ENCODE data around the gene DENND1A. TPM values are rescaled to one million over a fixed set of nuclear protein-coding genes. Genes with fewer than 3 reads are reported as not detected.

Gene DENND1A
- total RNA-seq, 2 experiments from 2014 or later, result 21.9 to 23.3 TPM

- H3K4me1 Mint-ChIP-seq (ENCODE audit: low read depth), result no peaks in the 10 kb centered on the region
- POLR2A ChIA-PET, result no interaction called here
- no peak overlapping the region for H3K27ac Mint-ChIP-seq
- no peak for DNase-seq
- CTCF ChIA-PET, result no interaction called here
- H3K36me3 Mint-ChIP-seq (ENCODE audit: low read depth), result no peaks in the 10 kb centered on the region
- intact Hi-C loops (cut with micrococcal nuclease), result no loop called here
- H3K9me3 Mint-ChIP-seq, result no peaks in the 10 kb centered on the region
- no peak for ATAC-seq
- no peak overlapping the region for H3K4me3 Mint-ChIP-seq
- TF ChIP-seq CTCF (IDR thresholded peaks at IDR 0.05), result no peak
- peaks cover 16% of the 10 kb centered on the region for H3K27me3 Mint-ChIP-seq
These were observed 550.8 kb downstream of the DENND1A start for GRCh38 chr9:123378956-123379660.

- Mint-ChIP-seq H3K4me1 (ENCODE audit: low read depth) (no peaks in the 10 kb centered on the region), H3K4me3 (no peak overlapping the region), H3K9me3 (no peaks in the 10 kb centered on the region), H3K27ac (no peak overlapping the region), H3K36me3 (ENCODE audit: low read depth) (no peaks in the 10 kb centered on the region), H3K27me3 (peaks cover 20% of the 10 kb centered on the region)
- ChIA-PET POLR2A (no interaction called here), CTCF (interaction anchor here (2.9 kb wide), 1 partner anchor 23 kb away, joined by 12 read pairs; no protein-coding TSS in a partner anchor)
- no peak for ATAC-seq
- DNase-seq, result no peak
- intact Hi-C loops (cut with micrococcal nuclease), result no loop called here
- no peak for TF ChIP-seq CTCF (IDR thresholded peaks at IDR 0.05)
These were observed 551.9 kb downstream of the DENND1A start for GRCh38 chr9:123378025-123378424.

GRCh38 chr9:123377211-123377971 lies 552.5 kb downstream of the DENND1A start:
- Mint-ChIP-seq H3K9me3 (no peaks in the 10 kb centered on the region), H3K27me3 (peaks cover 25% of the 10 kb centered on the region), H3K27ac (no peak overlapping the region), H3K36me3 (ENCODE audit: low read depth) (no peaks in the 10 kb centered on the region), H3K4me1 (ENCODE audit: low read depth) (no peaks in the 10 kb centered on the region), H3K4me3 (no peak overlapping the region)
- ATAC-seq (no peak), DNase-seq (no peak)
- POLR2A ChIA-PET, result no interaction called here
- CTCF ChIA-PET, result interaction anchor here (2.9 kb wide), 1 partner anchor 22 kb away, joined by 12 read pairs; no protein-coding TSS in a partner anchor
- TF ChIP-seq CTCF (IDR thresholded peaks at IDR 0.05), result no peak
- intact Hi-C loops (cut with micrococcal nuclease), result no loop called here

- no peak overlapping the region for H3K4me3 Mint-ChIP-seq
- no peak overlapping the region for H3K27ac Mint-ChIP-seq
- no peaks in the 10 kb centered on the region for H3K4me1 Mint-ChIP-seq (ENCODE audit: low read depth)
- intact Hi-C loops (cut with micrococcal nuclease), result no loop called here
- POLR2A ChIA-PET, result no interaction called here
- H3K9me3 Mint-ChIP-seq, result no peaks in the 10 kb centered on the region
- no peaks in the 10 kb centered on the region for H3K36me3 Mint-ChIP-seq (ENCODE audit: low read depth)
- H3K27me3 Mint-ChIP-seq, result peaks cover 33% of the 10 kb centered on the region
- CTCF ChIA-PET, result interaction anchor here (2.2 to 2.9 kb wide), 2 partner anchors 9 to 21 kb away, joined by 8 to 12 read pairs; no protein-coding TSS in a partner anchor
- no peak for DNase-seq
- no peak for TF ChIP-seq CTCF (IDR thresholded peaks at IDR 0.05)
- ATAC-seq, result no peak
These were observed 553.5 kb downstream of the DENND1A start for GRCh38 chr9:123376218-123377071.

Data from activated CD8-positive, alpha-beta T cell treated with anti-CD3 and anti-CD28 coated beads for 36 hours (primary cell).